NCI-H510A treated with DMSO at 0.1 percent for 48 hours (cell line): Measurements from ENCODE around the gene ADTRP.
A peak's percentile ranks its signal among the peaks of the same experiment; 100 is the strongest.

Source experiments
- DNase-seq: peaks from one replicate; lab custom pipeline; 2025; lab: John Stamatoyannopoulos, UW

ADTRP gene

DNA sequence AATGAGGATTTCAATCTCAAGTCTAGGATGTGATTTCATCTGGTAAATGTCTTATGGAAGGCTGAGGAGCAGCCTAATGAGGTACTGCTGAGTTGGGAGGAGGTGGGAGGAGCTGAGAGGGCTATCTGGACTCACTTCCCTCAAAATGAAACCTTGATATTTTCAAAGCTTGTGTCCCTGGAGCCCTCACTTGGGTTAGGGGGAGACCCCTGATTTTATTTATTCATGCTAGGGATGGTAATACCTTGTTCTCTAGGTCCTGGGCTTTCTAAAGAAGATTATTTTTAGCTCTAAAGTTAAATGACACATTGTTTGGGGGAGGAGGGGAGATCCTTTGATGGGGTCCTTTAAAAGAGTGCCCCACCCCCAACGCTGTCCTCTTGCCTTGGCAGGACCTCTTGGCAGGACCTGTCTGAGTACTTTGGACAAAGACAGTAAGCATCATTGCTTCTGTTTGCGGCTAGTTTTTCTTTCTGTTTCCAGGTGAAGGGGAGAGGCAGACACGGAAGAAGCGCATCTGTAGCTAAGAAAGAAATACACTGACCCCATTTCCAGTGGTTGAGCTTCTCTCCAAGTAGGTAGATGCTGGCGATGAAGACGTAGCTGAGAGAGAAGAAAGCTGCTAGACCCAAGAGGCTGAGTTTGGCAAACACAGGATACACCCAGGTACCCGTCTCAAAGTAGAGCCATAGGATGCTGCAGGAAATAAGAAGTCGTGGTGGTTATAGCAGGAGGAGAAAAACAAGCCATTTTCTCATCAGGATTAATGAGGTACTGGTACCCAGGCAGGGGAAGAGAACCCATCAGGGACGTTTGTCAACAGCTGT lies 55.6 kb downstream of the ADTRP start:
- DNase-seq, result no peak

DNA sequence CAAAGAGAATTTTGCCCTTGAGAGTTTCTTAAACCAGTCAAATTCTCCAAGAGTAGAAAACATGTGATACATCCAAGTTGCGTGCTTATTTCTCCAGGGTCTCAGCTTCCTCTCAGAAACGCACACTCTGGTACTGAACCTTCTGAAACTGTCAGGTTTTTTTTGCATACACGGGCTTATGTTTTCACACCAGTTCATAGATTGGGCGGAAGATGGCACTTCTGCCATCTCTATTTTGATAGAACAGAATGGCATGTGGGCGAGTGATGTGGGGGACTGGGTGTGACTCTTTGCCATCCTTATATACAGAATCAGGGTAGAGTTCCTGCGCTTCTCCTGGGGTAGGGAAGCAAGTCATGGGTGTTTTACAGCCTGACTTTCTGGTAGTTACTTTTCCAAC lies 56.4 kb downstream of the ADTRP start:
- DNase-seq, result no peak

GRCh38 chr6:11718463-11718862 lies 60.1 kb downstream of the ADTRP start:
- DNase-seq, result no peak

DNA sequence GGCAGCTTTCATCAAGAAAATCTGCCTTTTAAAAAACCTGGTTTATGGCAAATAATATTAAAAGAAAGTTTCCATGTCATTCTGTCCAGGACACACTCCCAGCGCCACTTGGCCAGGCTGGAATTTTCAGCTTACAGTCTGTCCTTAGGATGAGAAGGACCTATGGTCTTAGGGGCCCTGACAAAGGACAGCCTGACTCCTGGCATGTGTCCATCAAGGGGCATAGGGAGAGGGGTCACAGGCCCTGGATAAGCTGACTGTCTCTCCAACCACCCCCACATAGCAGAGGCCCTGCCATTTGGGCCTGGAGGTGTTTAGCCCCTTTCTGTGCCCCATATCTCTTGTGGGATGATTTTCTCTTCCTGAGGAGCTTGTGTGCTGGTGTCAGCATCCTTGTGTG lies 60.6 kb downstream of the ADTRP start:
- DNase-seq, result no peak

GRCh38 chr6:11714798-11715285 lies 63.8 kb downstream of the ADTRP start:
- no peak for DNase-seq

GRCh38 chr6:11714116-11714797 lies 64.3 kb downstream of the ADTRP start:
- no peak for DNase-seq

- no peak for DNase-seq
Observed at GRCh38 chr6:11712760-11713159, 65.8 kb downstream of the ADTRP start.

DNA sequence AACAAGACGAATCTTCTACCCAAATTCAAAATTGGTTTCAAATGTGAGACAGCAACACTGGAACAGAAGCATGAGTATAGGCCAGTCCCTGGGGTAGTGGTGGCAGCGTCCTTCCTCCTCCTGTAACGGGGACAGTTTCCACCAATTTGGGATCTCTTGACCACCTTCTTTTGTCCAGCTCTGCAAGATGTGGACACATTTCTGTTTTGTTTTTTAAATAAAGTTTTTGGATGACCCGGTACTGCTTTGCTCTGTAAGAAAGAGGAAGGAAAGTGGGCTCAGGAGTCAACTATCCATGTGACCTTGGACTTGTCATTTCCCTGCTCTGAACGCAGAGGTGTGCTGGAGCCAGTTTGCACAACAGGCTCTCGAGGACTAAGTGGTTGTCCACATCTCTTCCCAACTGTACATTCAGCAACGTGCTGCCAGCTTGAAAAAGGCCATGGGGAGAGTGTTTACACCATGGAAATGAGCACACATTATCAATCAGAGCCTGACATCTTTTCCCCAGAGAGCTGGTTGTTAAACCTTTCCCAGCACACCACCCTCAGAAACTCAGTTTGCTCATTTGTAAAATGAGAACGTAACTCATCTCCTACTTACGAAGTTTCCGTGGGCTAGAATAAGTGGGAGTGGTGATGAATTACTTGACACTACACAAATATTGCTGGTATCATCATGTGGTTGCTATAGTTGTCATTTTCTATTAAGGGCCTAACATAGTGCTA lies 66.5 kb downstream of the ADTRP start:
- no peak for DNase-seq

GRCh38 chr6:11711003-11711983 lies 67.3 kb downstream of the ADTRP start:
- no peak for DNase-seq

- DNase-seq, result no peak
Observed at GRCh38 chr6:11710311-11710761, 68.3 kb downstream of the ADTRP start.

DNA sequence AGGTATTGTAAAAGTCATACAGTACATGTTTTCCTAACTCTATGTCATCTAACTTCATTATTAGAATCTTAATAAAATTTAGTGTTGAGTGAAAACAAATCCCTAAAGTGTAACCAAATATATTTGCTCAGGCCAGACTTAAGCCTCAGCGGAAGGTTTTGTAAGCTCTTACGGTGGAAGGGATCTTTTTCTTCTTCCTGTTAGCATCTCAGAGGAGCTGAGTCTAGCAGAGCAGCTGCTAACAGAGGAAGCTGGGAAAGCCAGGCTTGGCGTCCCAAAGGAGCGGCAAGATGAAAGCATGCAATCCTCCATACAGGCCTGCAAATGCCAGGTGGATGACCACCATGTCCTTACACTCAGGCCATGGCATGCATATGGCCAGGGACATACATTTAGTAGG lies 72.4 kb downstream of the ADTRP start:
- no peak for DNase-seq

DNA sequence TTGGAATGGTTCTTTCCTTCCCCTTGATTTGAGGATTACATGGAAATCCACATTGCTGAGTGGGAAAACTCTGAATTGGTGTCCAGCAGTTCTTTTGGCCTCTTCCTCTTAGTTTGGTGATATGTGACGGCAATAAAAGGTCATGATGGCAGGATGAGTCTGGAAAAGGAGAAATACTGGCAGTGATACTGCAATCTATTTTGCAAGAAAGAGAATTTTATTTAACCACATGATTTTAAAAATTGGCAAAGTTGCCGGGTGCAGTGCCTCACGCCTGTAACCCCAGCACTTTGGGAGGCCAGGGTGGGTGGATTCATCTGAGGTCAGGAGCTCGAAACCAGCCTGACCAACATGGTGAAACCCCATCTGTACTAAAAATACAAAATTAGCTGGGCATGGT lies 73.1 kb downstream of the ADTRP start:
- DNase-seq, result no peak

DNA sequence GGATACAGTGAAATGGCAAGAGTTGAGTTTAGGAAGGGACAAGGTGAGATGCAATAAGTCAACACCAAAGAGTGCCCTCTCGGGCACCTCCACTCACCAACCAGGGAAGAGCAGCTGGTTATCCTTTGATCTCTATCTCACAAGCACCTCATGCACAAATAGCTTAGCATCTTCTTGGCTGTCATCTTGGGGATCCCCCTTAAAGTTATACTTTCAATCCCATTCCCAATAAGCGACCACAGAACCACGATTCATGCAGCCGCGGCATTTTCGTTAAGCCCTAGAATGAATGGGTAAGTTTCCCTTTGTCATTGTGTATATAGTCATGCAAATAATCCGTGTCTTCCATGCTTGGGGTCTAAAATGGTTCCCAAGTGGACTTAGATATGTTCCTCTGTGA lies 73.5 kb downstream of the ADTRP start:
- no peak for DNase-seq

DNA sequence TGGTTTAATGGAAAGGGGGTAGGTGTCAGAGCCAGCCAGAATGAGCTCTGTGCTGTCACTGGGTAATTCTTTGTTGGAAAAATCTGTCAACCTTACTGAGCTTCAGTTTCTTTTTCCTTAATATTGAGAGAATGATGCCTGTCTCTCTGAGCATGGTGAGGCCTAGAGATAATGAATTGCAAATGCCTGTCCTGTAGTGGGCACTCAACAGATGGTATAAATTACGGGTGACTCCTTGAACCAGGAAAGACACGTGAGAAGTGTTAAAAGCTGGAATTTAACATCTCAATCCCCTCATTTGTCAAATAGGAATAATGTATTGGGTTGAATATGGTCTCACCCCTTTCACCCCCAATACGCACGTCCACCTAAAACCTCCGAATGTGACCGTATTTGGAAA lies 74.9 kb downstream of the ADTRP start:
- no peak for DNase-seq

DNA sequence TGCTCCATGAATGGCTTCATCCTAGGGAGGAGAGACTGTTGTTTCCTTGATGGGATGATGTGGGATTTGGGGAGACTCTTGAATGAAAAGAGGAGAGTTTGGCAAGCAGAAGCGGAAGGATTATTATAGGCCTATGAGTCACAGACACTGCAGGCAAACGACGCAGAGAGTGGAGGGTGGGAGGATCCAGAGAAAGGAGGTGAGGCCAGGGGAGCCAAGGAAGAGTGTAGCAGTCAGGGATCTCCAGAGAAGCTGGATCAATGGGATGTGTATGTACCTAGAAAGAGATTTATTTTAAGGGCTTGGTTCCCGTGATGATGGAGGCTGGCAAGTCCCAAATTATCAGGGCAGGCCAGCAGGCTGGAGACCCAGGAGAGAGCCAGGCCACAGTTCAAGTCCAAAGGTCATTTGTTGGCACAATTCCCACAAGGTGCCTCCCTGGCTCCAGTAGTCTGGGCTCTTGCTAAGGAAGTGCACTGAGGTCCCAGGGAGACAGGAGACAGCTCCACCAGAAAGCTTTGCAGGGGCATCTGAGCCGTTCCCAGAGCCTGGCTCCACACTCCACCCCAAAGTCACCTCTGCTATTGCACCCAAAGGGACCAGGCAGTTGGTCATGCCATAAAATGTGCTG lies 76.0 kb downstream of the ADTRP start:
- no peak for DNase-seq

DNA sequence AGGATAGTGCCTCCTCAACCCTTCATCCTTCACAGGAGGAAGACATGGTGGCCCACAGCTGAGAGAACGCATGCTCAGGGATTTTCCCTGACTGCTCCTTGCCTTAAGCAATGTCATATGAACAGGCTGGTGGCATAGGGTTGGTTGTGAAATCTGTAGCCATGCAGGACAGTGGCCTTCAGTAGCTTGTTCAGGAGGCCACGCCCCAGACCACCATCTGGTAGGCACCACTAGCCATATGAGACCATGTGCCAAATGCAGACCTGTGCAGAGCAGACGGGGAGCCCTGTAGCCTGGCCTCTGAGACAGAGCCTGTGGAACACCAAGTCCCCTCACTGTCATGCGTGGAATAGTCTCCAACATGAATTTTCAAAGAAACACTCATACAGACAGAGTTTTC lies 76.5 kb downstream of the ADTRP start:
- DNase-seq, result no peak

DNA sequence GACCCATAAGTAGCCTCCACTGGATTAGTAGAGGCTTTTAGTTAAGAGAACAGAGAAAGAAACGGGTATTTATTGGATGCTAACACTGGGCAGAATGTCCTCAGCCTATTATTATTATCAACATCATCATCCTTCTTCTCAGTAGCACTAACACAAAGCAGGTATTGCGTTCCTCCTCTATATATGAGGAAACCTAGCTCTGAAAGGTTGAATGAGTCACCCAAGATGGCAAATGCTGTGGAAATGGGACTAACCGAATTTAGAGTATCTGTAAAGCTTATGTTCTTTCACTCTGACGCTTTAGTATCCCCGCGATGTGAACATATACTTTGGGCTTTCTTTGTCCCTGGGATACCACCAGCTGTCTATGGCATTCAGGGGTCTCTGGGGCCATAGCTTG lies 77.0 kb downstream of the ADTRP start:
- no peak for DNase-seq

DNA sequence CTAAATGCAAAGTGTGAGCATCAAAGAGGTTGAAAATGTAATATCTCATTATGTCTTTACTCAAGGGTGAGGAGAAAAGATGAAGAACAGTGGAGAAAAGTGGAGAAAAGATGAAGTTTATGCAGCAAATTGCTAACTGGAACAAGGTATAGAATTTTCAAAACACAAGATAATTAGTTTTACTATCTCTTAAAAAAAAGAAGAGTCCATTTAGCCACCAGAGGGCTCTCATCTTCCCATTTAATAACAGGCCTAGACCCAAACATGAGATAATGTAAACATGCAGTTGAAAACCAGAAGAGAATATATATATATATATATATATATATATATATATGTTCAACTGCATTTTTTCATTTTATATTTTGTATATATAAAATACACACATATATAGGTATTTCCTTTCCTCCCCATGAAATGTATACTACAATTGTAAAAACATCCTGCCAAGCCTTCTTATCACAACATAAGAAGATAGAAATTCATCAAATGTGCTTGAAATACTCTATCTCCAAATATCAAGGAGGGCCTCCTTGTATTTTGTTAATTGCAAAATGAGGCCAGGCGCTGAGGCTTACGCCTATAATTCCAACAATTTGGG lies 78.4 kb downstream of the ADTRP start:
- DNase-seq, result peak; percentile 3

GRCh38 chr6:11699576-11699975 lies 79.0 kb downstream of the ADTRP start:
- no peak for DNase-seq
